A673 (cell line): Measurements from ENCODE around the gene ZNF644. TPM values are rescaled to one million over a fixed set of nuclear protein-coding genes. Genes with fewer than 3 reads are reported as not detected.
"Not testable (repeated sequence)": the region's sequence is repeated elsewhere in the genome, so short reads cannot be mapped to it uniquely, and the experiment has no call there.

Source experiments
- BruUV-seq: library from RNA; stranded (reverse); fragments of 400-500 nt; replicated peaks from 2 replicates; lab custom pipeline; 2021; lab: Mats Ljungman, UMichigan
- CTCF ChIA-PET: fragments of 300-600 bp; sonication (Branson Sonifier 250); formaldehyde crosslinking; loops from one replicate; lab custom pipeline; 2022; ENCODE audit warnings: antibody characterized with exemption; lab: Charles Lee
- POLR2A ChIA-PET: fragments of 300-600 bp; sonication (Branson Sonifier 250); formaldehyde crosslinking; loops from one replicate; lab custom pipeline; 2022; ENCODE audit warnings: antibody characterized with exemption; ENCODE audit not compliant: low non-redundant PET; lab: Charles Lee
- DNase-seq: peaks from one replicate; pipeline ENCODE4 v3.0.0-alpha.2; 2015; ENCODE audit warnings: low spot score
- H3K27ac ChIP-seq: fragments of 200-600 bp; sonication (generic); 2 replicates; pipeline ENCODE4 v1.5.1; 2016; ENCODE audit warnings: mixed run types, low read depth, mild to moderate bottlenecking, mixed read lengths, antibody characterized with exemption, low read length; ENCODE audit not compliant: poor library complexity, severe bottlenecking
- H3K27me3 ChIP-seq: fragments of 200-600 bp; sonication (generic); replicated peaks from 2 replicates; pipeline ENCODE4 v1.6.1; 2017; ENCODE audit warnings: mixed run types, low read depth, mild to moderate bottlenecking, mixed read lengths, antibody characterized with exemption, low read length; ENCODE audit not compliant: insufficient read depth, poor library complexity
- H3K36me3 ChIP-seq: fragments of 200-600 bp; sonication (generic); 2 replicates; pipeline ENCODE4 v1.6.1; 2016; ENCODE audit warnings: mixed run types, mild to moderate bottlenecking, mixed read lengths, antibody characterized with exemption, low read length; ENCODE audit not compliant: insufficient read depth, poor library complexity, severe bottlenecking
- H3K4me1 ChIP-seq: fragments of 200-600 bp; sonication (generic); 2 replicates; pipeline ENCODE4 v1.6.1; 2017; ENCODE audit warnings: mixed run types, mild to moderate bottlenecking, mixed read lengths, antibody characterized with exemption, low read length; ENCODE audit not compliant: insufficient read depth, poor library complexity, severe bottlenecking
- H3K4me3 ChIP-seq: fragments of 200-600 bp; sonication (generic); 2 replicates; pipeline ENCODE4 v1.5.1; 2016; ENCODE audit warnings: low read depth, mixed run types, mild to moderate bottlenecking, mixed read lengths, low read length; ENCODE audit not compliant: poor library complexity, severe bottlenecking
- H3K9me3 ChIP-seq: fragments of 200-600 bp; sonication (generic); 2 replicates; pipeline ENCODE4 v1.6.1; 2016; ENCODE audit warnings: mixed run types, low read depth, mild to moderate bottlenecking, mixed read lengths, antibody characterized with exemption, low read length; ENCODE audit not compliant: poor library complexity, severe bottlenecking
- EZH2 ChIP-seq: fragments of 200-600 bp; sonication (generic); IDR thresholded peaks from 2 replicates; pipeline ENCODE4 v1.6.1; 2017; ENCODE audit warnings: borderline replicate concordance, low read depth, mild to moderate bottlenecking, mixed read lengths, antibody characterized with exemption, low read length; ENCODE audit not compliant: poor library complexity, severe bottlenecking
- intact Hi-C: fragments of 100-400 bp; cut with micrococcal nuclease; formaldehyde crosslinking; loops from one replicate; pipeline ENCODE4 v1.10.0; 2022; ENCODE audit not compliant: unreplicated experiment
- total RNA-seq: library from RNA; stranded (reverse); gene quantifications from 2 replicates; pipeline ENCODE4 v1.2.3, GENCODE V29; 2021
- TF ChIP-seq, protein P1 (sequence below): fragments of 300-800, 200-600 bp; sonication (generic); conservative IDR thresholded peaks from 2 replicates; pipeline ENCODE4 v1.5.1; 2017; ENCODE audit warnings: low read depth, mild to moderate bottlenecking, antibody characterized with exemption, low read length, moderate library complexity, mixed read lengths

The ZNF644 gene
- total RNA-seq, 1 experiment from 2014 or later, result 80.4 TPM

DNA sequence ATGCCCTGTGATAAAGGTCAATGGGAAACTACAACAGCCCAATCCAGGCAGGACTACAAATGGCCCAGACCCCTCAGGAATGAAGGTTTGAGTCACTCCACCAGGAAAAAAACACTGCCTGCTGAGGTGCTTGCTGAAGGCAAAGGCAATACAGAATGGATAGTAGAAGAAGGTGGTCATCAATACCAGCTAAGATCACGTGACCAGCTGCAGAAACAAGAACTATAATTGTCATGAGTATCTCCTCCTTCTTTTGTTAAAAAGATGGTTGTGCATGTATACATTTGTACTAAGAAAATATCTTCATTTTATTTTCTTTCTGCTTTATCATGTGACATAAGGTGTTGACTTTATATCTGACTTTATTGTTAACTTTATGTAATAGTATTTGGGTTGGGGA is 23.4 kb upstream of the ZNF644 start:
- Histone ChIP-seq H3K27ac (no peak overlapping the region), H3K4me3 (no peak overlapping the region), H3K4me1 (no peaks in the 10 kb centered on the region), H3K27me3 (no peaks in the 10 kb centered on the region), H3K36me3 (no peaks in the 10 kb centered on the region), H3K9me3 (no peaks in the 10 kb centered on the region)
- POLR2A ChIA-PET, result no interaction called here
- no peak for DNase-seq
- TF ChIP-seq, protein P1, sequence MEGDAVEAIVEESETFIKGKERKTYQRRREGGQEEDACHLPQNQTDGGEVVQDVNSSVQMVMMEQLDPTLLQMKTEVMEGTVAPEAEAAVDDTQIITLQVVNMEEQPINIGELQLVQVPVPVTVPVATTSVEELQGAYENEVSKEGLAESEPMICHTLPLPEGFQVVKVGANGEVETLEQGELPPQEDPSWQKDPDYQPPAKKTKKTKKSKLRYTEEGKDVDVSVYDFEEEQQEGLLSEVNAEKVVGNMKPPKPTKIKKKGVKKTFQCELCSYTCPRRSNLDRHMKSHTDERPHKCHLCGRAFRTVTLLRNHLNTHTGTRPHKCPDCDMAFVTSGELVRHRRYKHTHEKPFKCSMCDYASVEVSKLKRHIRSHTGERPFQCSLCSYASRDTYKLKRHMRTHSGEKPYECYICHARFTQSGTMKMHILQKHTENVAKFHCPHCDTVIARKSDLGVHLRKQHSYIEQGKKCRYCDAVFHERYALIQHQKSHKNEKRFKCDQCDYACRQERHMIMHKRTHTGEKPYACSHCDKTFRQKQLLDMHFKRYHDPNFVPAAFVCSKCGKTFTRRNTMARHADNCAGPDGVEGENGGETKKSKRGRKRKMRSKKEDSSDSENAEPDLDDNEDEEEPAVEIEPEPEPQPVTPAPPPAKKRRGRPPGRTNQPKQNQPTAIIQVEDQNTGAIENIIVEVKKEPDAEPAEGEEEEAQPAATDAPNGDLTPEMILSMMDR, result no peak
- TF ChIP-seq EZH2, result no peak
- BruUV-seq, result no TSS peak
- CTCF ChIA-PET, result no interaction called here
- intact Hi-C loops, result no loop called here

GRCh38 chr1:91044776-91045175 is 22.9 kb upstream of the ZNF644 start:
- BruUV-seq, H3K27ac ChIP-seq, DNase-seq, CTCF ChIA-PET, H3K4me3 ChIP-seq, POLR2A ChIA-PET, H3K9me3 ChIP-seq, H3K4me1 ChIP-seq, intact Hi-C loops, H3K36me3 ChIP-seq, H3K27me3 ChIP-seq: not testable (repeated sequence)

DNA sequence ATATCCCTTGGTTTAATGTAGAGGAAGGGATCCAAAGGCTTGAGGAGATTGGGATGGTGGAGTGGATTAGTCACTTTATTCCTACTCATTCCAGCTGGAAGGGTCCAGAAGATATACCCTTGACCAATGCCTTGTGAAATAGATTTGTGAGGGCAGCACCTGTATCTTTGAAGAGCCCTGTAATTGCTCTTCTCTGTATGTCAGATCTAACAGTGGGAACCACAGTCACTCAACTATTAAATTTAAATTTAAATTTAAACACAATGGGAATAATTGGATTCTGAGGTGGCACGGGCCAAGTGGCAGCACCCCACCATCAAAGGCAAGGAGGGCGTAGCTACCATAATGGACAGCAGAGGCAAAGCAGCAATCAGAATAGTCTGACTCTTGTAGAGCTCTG is 20.5 kb upstream of the ZNF644 start:
- CTCF ChIA-PET, BruUV-seq, H3K9me3 ChIP-seq, DNase-seq, H3K36me3 ChIP-seq, H3K4me1 ChIP-seq, intact Hi-C loops, POLR2A ChIA-PET, H3K27me3 ChIP-seq, H3K27ac ChIP-seq, H3K4me3 ChIP-seq: not testable (repeated sequence)

GRCh38 chr1:91038582-91038981 is 16.7 kb upstream of the ZNF644 start:
- no peaks in the 10 kb centered on the region for H3K27me3 ChIP-seq
- no peak overlapping the region for H3K4me3 ChIP-seq
- H3K27ac ChIP-seq, result no peak overlapping the region
- H3K36me3 ChIP-seq, result no peaks in the 10 kb centered on the region
- no peaks in the 10 kb centered on the region for H3K4me1 ChIP-seq
- intact Hi-C loops, result no loop called here
- TF ChIP-seq, protein P1, result no peak
- TF ChIP-seq EZH2, result no peak
- DNase-seq, result no peak
- ChIA-PET POLR2A (no interaction called here), CTCF (no interaction called here)
- BruUV-seq, result no TSS peak
- H3K9me3 ChIP-seq, result no peaks in the 10 kb centered on the region
